ENCODE results near the gene LGMN.

LGMN gene

GRCh38 chr14:92659765-92660561 lies 88.5 kb downstream of the LGMN start:
- peaks cover 64% of the 10 kb centered on the region; the same call in 1 of the 2 replicates for H3K36me3 ChIP-seq (ENCODE audit: insufficient read depth, low read length)
- TF ChIP-seq CTCF (conservative IDR thresholded peaks at IDR 0.05; ENCODE audit: low read length) (no peak), EZH2phosphoT487 (IDR thresholded peaks at IDR 0.05; ENCODE audit: borderline replicate concordance) (no peak)
- H3K79me2 ChIP-seq (ENCODE audit: insufficient read depth, low read length), result no peaks in the 10 kb centered on the region
- H3K9me2 ChIP-seq (replicated peaks; ENCODE audit: low read depth, low read length), result no peaks in the 10 kb centered on the region
- H2AFZ ChIP-seq (ENCODE audit: low read length), result no peak overlapping the region
- H3K9me3 ChIP-seq (ENCODE audit: insufficient read depth, low read depth, low read length), result no peaks in the 10 kb centered on the region
- peaks cover 2% of the 10 kb centered on the region for H3K4me1 ChIP-seq (ENCODE audit: insufficient read depth, low read length, poor library complexity, severe bottlenecking)
- H4K20me1 ChIP-seq (ENCODE audit: insufficient read depth, low read length, poor library complexity, severe bottlenecking), result no peaks in the 10 kb centered on the region
- no peak overlapping the region for H3K9ac ChIP-seq (ENCODE audit: low read depth, low read length, poor library complexity, severe bottlenecking)
- H3F3A ChIP-seq (ENCODE audit: low read depth), result no peaks in the 10 kb centered on the region
- H3K4me2 ChIP-seq (ENCODE audit: low read depth, low read length, poor library complexity, severe bottlenecking), result no peak overlapping the region
- H3K27me3 ChIP-seq (ENCODE audit: insufficient read depth, low read length, poor library complexity, severe bottlenecking), result no peaks in the 10 kb centered on the region
- H3K4me3 ChIP-seq (ENCODE audit: low read length, poor library complexity, severe bottlenecking), result no peak overlapping the region

GRCh38 chr14:92658684-92659083 lies 89.7 kb downstream of the LGMN start:
- Histone ChIP-seq H3K36me3 (ENCODE audit: insufficient read depth, low read length) (peaks cover 65% of the 10 kb centered on the region; the same call in 1 of the 2 replicates), H3K9me3 (ENCODE audit: insufficient read depth, low read depth, low read length) (no peaks in the 10 kb centered on the region), H4K20me1 (ENCODE audit: insufficient read depth, low read length, poor library complexity, severe bottlenecking) (no peaks in the 10 kb centered on the region), H3F3A (ENCODE audit: low read depth) (no peaks in the 10 kb centered on the region), H2AFZ (ENCODE audit: low read length) (no peak overlapping the region), H3K27me3 (ENCODE audit: insufficient read depth, low read length, poor library complexity, severe bottlenecking) (no peaks in the 10 kb centered on the region), H3K4me1 (ENCODE audit: insufficient read depth, low read length, poor library complexity, severe bottlenecking) (no peaks in the 10 kb centered on the region), H3K9me2 (replicated peaks; ENCODE audit: low read depth, low read length) (no peaks in the 10 kb centered on the region), H3K79me2 (ENCODE audit: insufficient read depth, low read length) (no peaks in the 10 kb centered on the region), H3K9ac (ENCODE audit: low read depth, low read length, poor library complexity, severe bottlenecking) (no peak overlapping the region), H3K4me2 (ENCODE audit: low read depth, low read length, poor library complexity, severe bottlenecking) (no peak overlapping the region), H3K4me3 (ENCODE audit: low read length, poor library complexity, severe bottlenecking) (no peak overlapping the region)
- TF ChIP-seq EZH2phosphoT487 (IDR thresholded peaks at IDR 0.05; ENCODE audit: borderline replicate concordance) (no peak), CTCF (conservative IDR thresholded peaks at IDR 0.05; ENCODE audit: low read length) (no peak)

- H3K4me1 ChIP-seq (ENCODE audit: insufficient read depth, low read length, poor library complexity, severe bottlenecking), result no peaks in the 10 kb centered on the region
- no peak overlapping the region for H2AFZ ChIP-seq (ENCODE audit: low read length)
- no peak for TF ChIP-seq CTCF (conservative IDR thresholded peaks at IDR 0.05; ENCODE audit: low read length)
- no peak for TF ChIP-seq EZH2phosphoT487 (IDR thresholded peaks at IDR 0.05; ENCODE audit: borderline replicate concordance)
- H3K9me3 ChIP-seq (ENCODE audit: insufficient read depth, low read depth, low read length), result no peaks in the 10 kb centered on the region
- H3K27me3 ChIP-seq (ENCODE audit: insufficient read depth, low read length, poor library complexity, severe bottlenecking), result no peaks in the 10 kb centered on the region
- H4K20me1 ChIP-seq (ENCODE audit: insufficient read depth, low read length, poor library complexity, severe bottlenecking), result no peaks in the 10 kb centered on the region
- H3K36me3 ChIP-seq (ENCODE audit: insufficient read depth, low read length), result peaks cover 67% of the 10 kb centered on the region; the same call in 1 of the 2 replicates
- H3K9ac ChIP-seq (ENCODE audit: low read depth, low read length, poor library complexity, severe bottlenecking), result no peak overlapping the region
- H3K9me2 ChIP-seq (replicated peaks; ENCODE audit: low read depth, low read length), result no peaks in the 10 kb centered on the region
- H3K79me2 ChIP-seq (ENCODE audit: insufficient read depth, low read length), result no peaks in the 10 kb centered on the region
- no peak overlapping the region for H3K4me2 ChIP-seq (ENCODE audit: low read depth, low read length, poor library complexity, severe bottlenecking)
- no peaks in the 10 kb centered on the region for H3F3A ChIP-seq (ENCODE audit: low read depth)
- no peak overlapping the region for H3K4me3 ChIP-seq (ENCODE audit: low read length, poor library complexity, severe bottlenecking)
Measured at GRCh38 chr14:92658160-92658559, 90.3 kb downstream of the LGMN start.
